Ishikawa (cell line): ENCODE measurements around the gene DOCK3.

Source experiments
- CEBPB ChIP-seq: IDR thresholded peaks from 2 replicates; pipeline ENCODE4 v1.6.1; 2012
- EP300 ChIP-seq: IDR thresholded peaks from 2 replicates; pipeline ENCODE4 v1.6.1; 2012; ENCODE audit warnings: borderline replicate concordance
- MAX ChIP-seq: IDR thresholded peaks from 2 replicates; pipeline ENCODE4 v1.6.1; 2012
- NFIC ChIP-seq: IDR thresholded peaks from 2 replicates; pipeline ENCODE4 v1.6.1; 2012
- RAD21 ChIP-seq: IDR thresholded peaks from 2 replicates; pipeline ENCODE4 v1.6.1; 2012; ENCODE audit warnings: low read depth
- REST ChIP-seq: IDR thresholded peaks from 2 replicates; pipeline ENCODE4 v1.6.1; 2012; ENCODE audit warnings: low read depth, mild to moderate bottlenecking
- TCF12 ChIP-seq: IDR thresholded peaks from 2 replicates; pipeline ENCODE4 v1.6.1; 2012; ENCODE audit warnings: low read depth
- USF1 ChIP-seq: IDR thresholded peaks from 2 replicates; pipeline ENCODE4 v1.6.1; 2012
- ZBTB7A ChIP-seq: IDR thresholded peaks from 2 replicates; pipeline ENCODE4 v1.6.1; 2012; ENCODE audit warnings: low read depth

GRCh38 chr3:51224283-51224682 is 549.6 kb downstream of the DOCK3 start:
- TF ChIP-seq TCF12 (no peak), REST (no peak), RAD21 (no peak), NFIC (no peak), CEBPB (no peak), MAX (no peak), EP300 (no peak), USF1 (no peak), ZBTB7A (no peak)
